Colonic mucosa (tissue), 4 donors: ENCODE data around the gene IRF4. TPM values are rescaled to one million over a fixed set of nuclear protein-coding genes. Genes with fewer than 3 reads are reported as not detected.

Experiments used
- DNase-seq: peaks from one replicate; pipeline ENCODE4 v3.0.0-alpha.2; 2020
- H3K27ac ChIP-seq: fragments of 200-600 bp; one replicate; pipeline ENCODE4 v1.8.0; 2021
- H3K27me3 ChIP-seq: fragments of 200-600 bp; one replicate; pipeline ENCODE4 v1.8.0; 2021
- H3K36me3 ChIP-seq: fragments of 200-600 bp; one replicate; pipeline ENCODE4 v1.8.0; 2021
- H3K4me1 ChIP-seq: fragments of 200-600 bp; one replicate; pipeline ENCODE4 v1.8.0; 2021; ENCODE audit warnings: mild to moderate bottlenecking
- H3K4me3 ChIP-seq: fragments of 200-600 bp; one replicate; pipeline ENCODE4 v1.8.0; 2021
- H3K9ac ChIP-seq, 2 donors: one replicate each; pipeline ENCODE4 v1.7.0; 2013; ENCODE audit warnings: control low read depth in 2 of 2, low read depth in 2 of 2, low read length in 2 of 2
- H3K9me3 ChIP-seq: fragments of 200-600 bp; one replicate; pipeline ENCODE4 v1.8.0; 2021
- CTCF ChIP-seq: fragments of 200-600 bp; IDR thresholded peaks from one replicate; pipeline ENCODE4 v1.8.0; 2022; ENCODE audit warnings: antibody characterized with exemption, mild to moderate bottlenecking
- intact Hi-C: fragments of 100-400 bp; cut with DNase I; formaldehyde crosslinking; loops from one replicate; pipeline ENCODE4 v1.14.1; 2022
- total RNA-seq, 2 donors: library from RNA; stranded (reverse); fragmentation: NEBNext Ultra II Directional in 1 of 2; extraction: Animal tissue kit (Norgen Biotek cat#: 25700) in 1 of 2; gene quantifications; one replicate each; pipeline ENCODE4 v1.2.1, GENCODE V29; 2021
- donor health status: healthy.
- donor health status: DM: no; HTN: no; CAD: no.
- donor health status: DM: no; HTN: no; CAD: no.

IRF4 gene
- total RNA-seq, 2 donors from 2014 or later = 4.7 to 8.8 TPM

- H3K36me3 ChIP-seq = no peaks in the 10 kb centered on the region
- no peak for TF ChIP-seq CTCF
- H3K9ac ChIP-seq = no peak overlapping the region
- no peak overlapping the region for H3K4me3 ChIP-seq
- H3K27ac ChIP-seq = no peak overlapping the region
- H3K9me3 ChIP-seq = no peaks in the 10 kb centered on the region
- intact Hi-C loops = no loop called here
- DNase-seq = no peak
- no peaks in the 10 kb centered on the region for H3K27me3 ChIP-seq
- H3K4me1 ChIP-seq = no peaks in the 10 kb centered on the region
Observed at GRCh38 chr6:351867-352289, 39.7 kb upstream of the IRF4 start.

- Histone ChIP-seq H3K4me1 (no peaks in the 10 kb centered on the region), H3K36me3 (no peaks in the 10 kb centered on the region)
- no peak for DNase-seq
Observed at GRCh38 chr6:352474-352873, 39.1 kb upstream of the IRF4 start.

GRCh38 chr6:352896-353470 lies 38.6 kb upstream of the IRF4 start:
- Histone ChIP-seq H3K36me3 (no peaks in the 10 kb centered on the region), H3K9me3 (no peaks in the 10 kb centered on the region), H3K4me1 (no peaks in the 10 kb centered on the region), H3K27me3 (no peaks in the 10 kb centered on the region), H3K4me3 (no peak overlapping the region), H3K27ac (no peak overlapping the region), H3K9ac (no peak overlapping the region)
- no peak for DNase-seq
- TF ChIP-seq CTCF = no peak
- intact Hi-C loops = no loop called here

More at GRCh38 chr6:352474-352873, 39.1 kb upstream of the IRF4 start:
- Histone ChIP-seq H3K27me3 (no peaks in the 10 kb centered on the region), H3K9ac (no peak overlapping the region), H3K9me3 (no peaks in the 10 kb centered on the region), H3K4me3 (no peak overlapping the region), H3K27ac (no peak overlapping the region)
- intact Hi-C loops = no loop called here
- no peak for TF ChIP-seq CTCF

GRCh38 chr6:353642-354614 lies 37.6 kb upstream of the IRF4 start:
- H3K4me3 ChIP-seq = no peak overlapping the region
- H3K9ac ChIP-seq = no peak overlapping the region
- DNase-seq = no peak
- no peak overlapping the region for H3K27ac ChIP-seq
- no peaks in the 10 kb centered on the region for H3K9me3 ChIP-seq
- H3K4me1 ChIP-seq = no peaks in the 10 kb centered on the region
- TF ChIP-seq CTCF = no peak
- H3K27me3 ChIP-seq = no peaks in the 10 kb centered on the region
- intact Hi-C loops = no loop called here
- no peaks in the 10 kb centered on the region for H3K36me3 ChIP-seq

GRCh38 chr6:354631-355280 lies 36.8 kb upstream of the IRF4 start:
- no peaks in the 10 kb centered on the region for H3K27me3 ChIP-seq
- H3K4me1 ChIP-seq = no peaks in the 10 kb centered on the region
- intact Hi-C loops = no loop called here
- H3K4me3 ChIP-seq = no peak overlapping the region
- DNase-seq = no peak
- no peak overlapping the region for H3K9ac ChIP-seq
- H3K9me3 ChIP-seq = no peaks in the 10 kb centered on the region
- H3K36me3 ChIP-seq = no peaks in the 10 kb centered on the region
- TF ChIP-seq CTCF = no peak
- no peak overlapping the region for H3K27ac ChIP-seq
